A673 (cell line): Measurements from ENCODE around the gene MMRN1. TPM values are rescaled to one million over a fixed set of nuclear protein-coding genes. Genes with fewer than 3 reads are reported as not detected.
"Not testable (repeated sequence)": the region's sequence is repeated elsewhere in the genome, so short reads cannot be mapped to it uniquely, and the experiment has no call there.

ENCODE experiments used
- BruUV-seq: library from RNA; stranded (reverse); fragments of 400-500 nt; replicated peaks from 2 replicates; lab custom pipeline; 2021; lab: Mats Ljungman, UMichigan
- CTCF ChIA-PET: fragments of 300-600 bp; sonication (Branson Sonifier 250); formaldehyde crosslinking; loops from one replicate; lab custom pipeline; 2022; ENCODE audit warnings: antibody characterized with exemption; lab: Charles Lee
- POLR2A ChIA-PET: fragments of 300-600 bp; sonication (Branson Sonifier 250); formaldehyde crosslinking; loops from one replicate; lab custom pipeline; 2022; ENCODE audit warnings: antibody characterized with exemption; ENCODE audit not compliant: low non-redundant PET; lab: Charles Lee
- DNase-seq: peaks from one replicate; pipeline ENCODE4 v3.0.0-alpha.2; 2015; ENCODE audit warnings: low spot score
- H3K27ac ChIP-seq: fragments of 200-600 bp; sonication (generic); 2 replicates; pipeline ENCODE4 v1.5.1; 2016; ENCODE audit warnings: mixed run types, low read depth, mild to moderate bottlenecking, mixed read lengths, antibody characterized with exemption, low read length; ENCODE audit not compliant: poor library complexity, severe bottlenecking
- H3K27me3 ChIP-seq: fragments of 200-600 bp; sonication (generic); replicated peaks from 2 replicates; pipeline ENCODE4 v1.6.1; 2017; ENCODE audit warnings: mixed run types, low read depth, mild to moderate bottlenecking, mixed read lengths, antibody characterized with exemption, low read length; ENCODE audit not compliant: insufficient read depth, poor library complexity
- H3K36me3 ChIP-seq: fragments of 200-600 bp; sonication (generic); 2 replicates; pipeline ENCODE4 v1.6.1; 2016; ENCODE audit warnings: mixed run types, mild to moderate bottlenecking, mixed read lengths, antibody characterized with exemption, low read length; ENCODE audit not compliant: insufficient read depth, poor library complexity, severe bottlenecking
- H3K4me1 ChIP-seq: fragments of 200-600 bp; sonication (generic); 2 replicates; pipeline ENCODE4 v1.6.1; 2017; ENCODE audit warnings: mixed run types, mild to moderate bottlenecking, mixed read lengths, antibody characterized with exemption, low read length; ENCODE audit not compliant: insufficient read depth, poor library complexity, severe bottlenecking
- H3K4me3 ChIP-seq: fragments of 200-600 bp; sonication (generic); 2 replicates; pipeline ENCODE4 v1.5.1; 2016; ENCODE audit warnings: low read depth, mixed run types, mild to moderate bottlenecking, mixed read lengths, low read length; ENCODE audit not compliant: poor library complexity, severe bottlenecking
- H3K9me3 ChIP-seq: fragments of 200-600 bp; sonication (generic); 2 replicates; pipeline ENCODE4 v1.6.1; 2016; ENCODE audit warnings: mixed run types, low read depth, mild to moderate bottlenecking, mixed read lengths, antibody characterized with exemption, low read length; ENCODE audit not compliant: poor library complexity, severe bottlenecking
- EZH2 ChIP-seq: fragments of 200-600 bp; sonication (generic); IDR thresholded peaks from 2 replicates; pipeline ENCODE4 v1.6.1; 2017; ENCODE audit warnings: borderline replicate concordance, low read depth, mild to moderate bottlenecking, mixed read lengths, antibody characterized with exemption, low read length; ENCODE audit not compliant: poor library complexity, severe bottlenecking
- intact Hi-C: fragments of 100-400 bp; cut with micrococcal nuclease; formaldehyde crosslinking; loops from one replicate; pipeline ENCODE4 v1.10.0; 2022; ENCODE audit not compliant: unreplicated experiment
- total RNA-seq: library from RNA; stranded (reverse); gene quantifications from 2 replicates; pipeline ENCODE4 v1.2.3, GENCODE V29; 2021
- TF ChIP-seq, protein P1 (sequence below): fragments of 300-800, 200-600 bp; sonication (generic); conservative IDR thresholded peaks from 2 replicates; pipeline ENCODE4 v1.5.1; 2017; ENCODE audit warnings: low read depth, mild to moderate bottlenecking, antibody characterized with exemption, low read length, moderate library complexity, mixed read lengths

The MMRN1 gene
- total RNA-seq, 1 experiment from 2014 or later = 0.11 TPM

GRCh38 chr4:89899854-89900253, 5.2 kb downstream of the MMRN1 start:
- Histone ChIP-seq H3K27me3 (no peaks in the 10 kb centered on the region), H3K4me1 (peaks cover 4% of the 10 kb centered on the region), H3K36me3 (no peaks in the 10 kb centered on the region), H3K4me3 (no peak overlapping the region), H3K27ac (no peak overlapping the region), H3K9me3 (no peaks in the 10 kb centered on the region)
- no TSS peak for BruUV-seq
- DNase-seq = no peak
- ChIA-PET POLR2A (no interaction called here), CTCF (no interaction called here)
- TF ChIP-seq, protein P1, sequence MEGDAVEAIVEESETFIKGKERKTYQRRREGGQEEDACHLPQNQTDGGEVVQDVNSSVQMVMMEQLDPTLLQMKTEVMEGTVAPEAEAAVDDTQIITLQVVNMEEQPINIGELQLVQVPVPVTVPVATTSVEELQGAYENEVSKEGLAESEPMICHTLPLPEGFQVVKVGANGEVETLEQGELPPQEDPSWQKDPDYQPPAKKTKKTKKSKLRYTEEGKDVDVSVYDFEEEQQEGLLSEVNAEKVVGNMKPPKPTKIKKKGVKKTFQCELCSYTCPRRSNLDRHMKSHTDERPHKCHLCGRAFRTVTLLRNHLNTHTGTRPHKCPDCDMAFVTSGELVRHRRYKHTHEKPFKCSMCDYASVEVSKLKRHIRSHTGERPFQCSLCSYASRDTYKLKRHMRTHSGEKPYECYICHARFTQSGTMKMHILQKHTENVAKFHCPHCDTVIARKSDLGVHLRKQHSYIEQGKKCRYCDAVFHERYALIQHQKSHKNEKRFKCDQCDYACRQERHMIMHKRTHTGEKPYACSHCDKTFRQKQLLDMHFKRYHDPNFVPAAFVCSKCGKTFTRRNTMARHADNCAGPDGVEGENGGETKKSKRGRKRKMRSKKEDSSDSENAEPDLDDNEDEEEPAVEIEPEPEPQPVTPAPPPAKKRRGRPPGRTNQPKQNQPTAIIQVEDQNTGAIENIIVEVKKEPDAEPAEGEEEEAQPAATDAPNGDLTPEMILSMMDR = no peak
- no peak for TF ChIP-seq EZH2
- intact Hi-C loops = loop anchor here (2.0 to 10.0 kb wide), 4 partner anchors 243 to 675 kb away; no protein-coding TSS in a partner anchor

DNA sequence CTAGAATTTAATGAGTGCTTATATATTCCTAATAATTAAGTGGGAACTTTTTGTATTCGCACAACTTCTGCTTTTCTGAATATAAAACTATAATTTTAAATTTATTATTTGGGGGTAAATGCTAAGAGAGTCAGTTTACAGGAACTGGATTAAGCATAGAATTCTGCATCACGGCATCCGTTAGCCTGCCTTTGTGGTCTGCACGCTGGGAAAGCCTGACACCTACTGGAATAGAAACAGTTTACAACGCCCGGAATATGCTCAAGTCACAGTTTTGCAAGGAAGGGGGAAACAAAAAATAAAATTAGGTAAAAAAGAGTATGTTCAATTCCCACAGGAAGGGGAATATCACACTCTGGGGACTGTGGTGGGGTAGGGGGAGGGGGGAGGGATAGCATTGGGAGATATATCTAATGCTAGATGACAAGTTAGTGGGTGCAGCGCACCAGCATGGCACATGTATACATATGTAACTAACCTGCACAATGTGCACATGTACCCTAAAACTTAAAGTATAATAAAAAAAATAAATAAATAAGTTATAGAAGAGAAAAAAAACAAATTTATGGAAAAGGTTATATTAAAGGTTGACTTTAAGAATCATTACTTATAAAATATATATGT, 7.3 kb downstream of the MMRN1 start:
- TF ChIP-seq, protein P1 = peak; percentile 55
- CTCF ChIA-PET = not testable (repeated sequence)

GRCh38 chr4:89904524-89904923, 9.9 kb downstream of the MMRN1 start:
- TF ChIP-seq EZH2 = no peak
- TF ChIP-seq, protein P1 = no peak
- DNase-seq = no peak
- ChIA-PET CTCF (no interaction called here), POLR2A (no interaction called here)
- H3K27ac ChIP-seq = no peak overlapping the region
- no TSS peak for BruUV-seq
- no peaks in the 10 kb centered on the region for H3K4me1 ChIP-seq
- H3K9me3 ChIP-seq = no peaks in the 10 kb centered on the region
- H3K27me3 ChIP-seq = no peaks in the 10 kb centered on the region
- H3K36me3 ChIP-seq = no peaks in the 10 kb centered on the region
- intact Hi-C loops = loop anchor here (5.0 to 10.0 kb wide), 3 partner anchors 247 to 680 kb away; no protein-coding TSS in a partner anchor
- H3K4me3 ChIP-seq = no peak overlapping the region

More for the DNA sequence above, 7.3 kb downstream of the MMRN1 start:
- H3K4me3 ChIP-seq, H3K9me3 ChIP-seq, H3K36me3 ChIP-seq, H3K27me3 ChIP-seq, POLR2A ChIA-PET, H3K27ac ChIP-seq, H3K4me1 ChIP-seq, BruUV-seq: not testable (repeated sequence)
- intact Hi-C loops = loop anchor here (2.0 to 10.0 kb wide), 4 partner anchors 245 to 677 kb away; no protein-coding TSS in a partner anchor
- DNase-seq = peak; percentile 40
